Measurements from ENCODE around the gene LMBR1.

DNA sequence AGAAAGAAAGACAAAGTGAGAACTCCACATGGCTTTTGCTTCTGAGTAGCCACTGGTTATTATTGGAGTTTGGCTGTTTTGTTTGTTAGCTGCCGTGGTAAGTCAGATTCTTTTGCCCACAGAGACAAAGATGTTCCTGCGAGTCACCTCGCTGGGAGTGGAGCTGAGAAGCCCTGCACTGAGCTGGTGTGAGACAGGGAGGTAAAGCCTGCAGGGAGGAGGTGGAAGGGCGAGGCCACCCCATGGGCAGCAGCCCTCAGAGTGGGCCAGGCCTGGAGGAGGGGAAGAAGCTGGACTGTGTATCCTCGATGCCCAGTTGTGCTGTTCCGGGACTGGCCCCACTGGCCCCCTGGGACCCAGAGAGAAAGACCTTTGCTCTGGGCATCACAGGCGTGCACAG is 42.3 kb upstream of the LMBR1 start:
- TF ChIP-seq, protein P1, sequence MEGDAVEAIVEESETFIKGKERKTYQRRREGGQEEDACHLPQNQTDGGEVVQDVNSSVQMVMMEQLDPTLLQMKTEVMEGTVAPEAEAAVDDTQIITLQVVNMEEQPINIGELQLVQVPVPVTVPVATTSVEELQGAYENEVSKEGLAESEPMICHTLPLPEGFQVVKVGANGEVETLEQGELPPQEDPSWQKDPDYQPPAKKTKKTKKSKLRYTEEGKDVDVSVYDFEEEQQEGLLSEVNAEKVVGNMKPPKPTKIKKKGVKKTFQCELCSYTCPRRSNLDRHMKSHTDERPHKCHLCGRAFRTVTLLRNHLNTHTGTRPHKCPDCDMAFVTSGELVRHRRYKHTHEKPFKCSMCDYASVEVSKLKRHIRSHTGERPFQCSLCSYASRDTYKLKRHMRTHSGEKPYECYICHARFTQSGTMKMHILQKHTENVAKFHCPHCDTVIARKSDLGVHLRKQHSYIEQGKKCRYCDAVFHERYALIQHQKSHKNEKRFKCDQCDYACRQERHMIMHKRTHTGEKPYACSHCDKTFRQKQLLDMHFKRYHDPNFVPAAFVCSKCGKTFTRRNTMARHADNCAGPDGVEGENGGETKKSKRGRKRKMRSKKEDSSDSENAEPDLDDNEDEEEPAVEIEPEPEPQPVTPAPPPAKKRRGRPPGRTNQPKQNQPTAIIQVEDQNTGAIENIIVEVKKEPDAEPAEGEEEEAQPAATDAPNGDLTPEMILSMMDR (IDR thresholded peaks at IDR 0.05; ENCODE audit: low read depth, low read length, poor library complexity, severe bottlenecking) = no peak
- no peak for TF ChIP-seq EZH2phosphoT487 (IDR thresholded peaks at IDR 0.05; ENCODE audit: borderline replicate concordance, low read length)

All from DOHH2 (cell line).